AG04450 (cell line): ENCODE data around the gene CASP14. TPM values are rescaled to one million over a fixed set of nuclear protein-coding genes. Genes with fewer than 3 reads are reported as not detected.

Experiments used
- CTCF ChIA-PET: fragments of 300-600, 350-600 bp; formaldehyde crosslinking; extraction: SDS; loops from one replicate; lab custom pipeline; 2022; ENCODE audit warnings: antibody characterized with exemption, inconsistent platforms; lab: Charles Lee
- POLR2A ChIA-PET: fragments of 350-600 bp; formaldehyde crosslinking; extraction: SDS; loops from one replicate; lab custom pipeline; 2021; ENCODE audit warnings: antibody characterized with exemption, inconsistent platforms; lab: Yijun Ruan, JAX
- DNase-seq: peaks from one replicate; pipeline ENCODE4 v3.0.0-alpha.2; 2011; ENCODE audit warnings: low read depth, low spot score
- H3K27ac ChIP-seq: one replicate; pipeline ENCODE4 v1.5.1; 2012; ENCODE audit warnings: low read depth, low read length, control low read depth
- H3K27me3 ChIP-seq: one replicate; pipeline ENCODE4 v1.6.0; 2012; ENCODE audit warnings: low read length; ENCODE audit not compliant: control insufficient read depth, insufficient read depth
- H3K4me3 ChIP-seq: 2 replicates; pipeline ENCODE4 v1.5.1; 2011; ENCODE audit warnings: mild to moderate bottlenecking, low read depth, low read length, control low read depth
- H3K9me3 ChIP-seq: 2 replicates; pipeline ENCODE4 v1.5.1; 2012; ENCODE audit warnings: low read length; ENCODE audit not compliant: control insufficient read depth, insufficient read depth
- polyA minus RNA-seq: library from RNA; depleted of rRNA, polyadenylated mRNA; stranded (reverse); fragments of >200 nt; gene quantifications from 2 replicates; pipeline ENCODE4 v1.2.3, GENCODE V29; 2011; rRNA and poly(A)+ RNA removed
- polyA plus RNA-seq: library from polyadenylated mRNA; depleted of rRNA; stranded (reverse); fragments of >200 nt; gene quantifications from 2 replicates; pipeline ENCODE4 v1.2.3, GENCODE V29; 2011; rRNA removed
- TF ChIP-seq, protein P1 (sequence below): IDR thresholded peaks from 2 replicates; pipeline ENCODE4 v1.5.1; 2011; ENCODE audit warnings: low read depth, low read length, control low read depth, inconsistent platforms

Gene CASP14, protein sequence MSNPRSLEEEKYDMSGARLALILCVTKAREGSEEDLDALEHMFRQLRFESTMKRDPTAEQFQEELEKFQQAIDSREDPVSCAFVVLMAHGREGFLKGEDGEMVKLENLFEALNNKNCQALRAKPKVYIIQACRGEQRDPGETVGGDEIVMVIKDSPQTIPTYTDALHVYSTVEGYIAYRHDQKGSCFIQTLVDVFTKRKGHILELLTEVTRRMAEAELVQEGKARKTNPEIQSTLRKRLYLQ
- polyA plus RNA-seq (not detected in 2 replicates), polyA minus RNA-seq (not detected in 2 replicates)

DNA sequence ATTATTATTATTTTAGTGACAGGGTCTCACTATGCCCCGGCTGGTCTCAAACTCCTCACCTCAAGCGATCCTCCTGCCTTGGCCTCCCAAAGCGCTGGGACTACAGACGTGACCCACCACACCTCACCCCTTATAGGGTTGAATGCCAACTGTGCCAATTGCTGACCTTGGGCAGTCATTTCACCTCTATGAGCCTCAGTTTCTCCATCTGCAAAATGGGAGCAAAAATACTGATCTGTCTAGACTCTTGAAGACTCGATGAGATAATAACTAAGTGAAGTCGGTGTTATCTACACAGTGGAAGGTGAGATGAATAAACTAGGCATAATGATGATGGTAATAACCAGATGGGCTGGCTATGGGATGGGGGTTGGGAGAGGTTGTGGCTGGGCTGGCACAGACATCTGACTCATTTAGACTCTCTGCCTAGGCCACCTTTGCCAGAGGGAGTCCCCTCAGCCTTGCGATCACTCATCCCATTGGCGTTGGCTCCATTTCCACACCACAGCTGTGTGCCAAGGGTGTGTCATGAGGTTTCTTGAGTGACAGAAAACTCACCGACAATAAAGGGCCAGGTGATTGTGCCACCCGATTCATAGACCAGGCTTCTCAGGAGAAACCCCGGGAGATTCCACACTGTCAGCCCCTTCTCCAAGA, at the start of gene CASP14:
CASP14 (plus strand) TSS at position 596 of the 657 bp plus-strand sequence. CDS start 2,772 bp downstream, outside the sequence.
- H3K9me3 ChIP-seq, result no peaks in the 10 kb centered on the region
- CTCF ChIA-PET, result no interaction called here
- no peak within 1 kb of the TSS for H3K27ac ChIP-seq
- TF ChIP-seq, protein P1, sequence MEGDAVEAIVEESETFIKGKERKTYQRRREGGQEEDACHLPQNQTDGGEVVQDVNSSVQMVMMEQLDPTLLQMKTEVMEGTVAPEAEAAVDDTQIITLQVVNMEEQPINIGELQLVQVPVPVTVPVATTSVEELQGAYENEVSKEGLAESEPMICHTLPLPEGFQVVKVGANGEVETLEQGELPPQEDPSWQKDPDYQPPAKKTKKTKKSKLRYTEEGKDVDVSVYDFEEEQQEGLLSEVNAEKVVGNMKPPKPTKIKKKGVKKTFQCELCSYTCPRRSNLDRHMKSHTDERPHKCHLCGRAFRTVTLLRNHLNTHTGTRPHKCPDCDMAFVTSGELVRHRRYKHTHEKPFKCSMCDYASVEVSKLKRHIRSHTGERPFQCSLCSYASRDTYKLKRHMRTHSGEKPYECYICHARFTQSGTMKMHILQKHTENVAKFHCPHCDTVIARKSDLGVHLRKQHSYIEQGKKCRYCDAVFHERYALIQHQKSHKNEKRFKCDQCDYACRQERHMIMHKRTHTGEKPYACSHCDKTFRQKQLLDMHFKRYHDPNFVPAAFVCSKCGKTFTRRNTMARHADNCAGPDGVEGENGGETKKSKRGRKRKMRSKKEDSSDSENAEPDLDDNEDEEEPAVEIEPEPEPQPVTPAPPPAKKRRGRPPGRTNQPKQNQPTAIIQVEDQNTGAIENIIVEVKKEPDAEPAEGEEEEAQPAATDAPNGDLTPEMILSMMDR, result no peak
- no peak within 1 kb of the TSS for H3K4me3 ChIP-seq
- no peaks in the 10 kb centered on the region for H3K27me3 ChIP-seq
- POLR2A ChIA-PET, result no interaction called here
- no peak for DNase-seq

DNA sequence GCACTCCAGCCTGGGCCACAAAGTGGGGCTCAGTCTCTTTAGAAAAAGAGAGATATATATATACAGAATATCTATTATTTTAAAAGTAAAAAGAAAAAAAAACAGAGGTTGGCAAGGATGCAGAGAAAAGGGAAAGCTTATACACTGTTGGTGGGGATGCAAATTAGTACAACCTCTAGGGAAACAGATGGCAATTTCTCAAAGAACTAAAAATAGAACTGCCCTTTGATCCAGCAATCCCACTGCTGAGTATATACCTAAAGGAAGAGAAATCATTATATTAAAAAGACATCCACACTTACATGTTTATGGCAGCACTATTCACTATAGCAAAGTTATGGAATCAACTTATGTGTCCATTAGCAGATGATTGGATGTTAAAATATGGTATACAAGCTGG, 41.0 kb upstream of the CASP14 start:
- TF ChIP-seq, protein P1, result no peak
- no peak overlapping the region for H3K27ac ChIP-seq
- H3K9me3 ChIP-seq, result peaks cover 4% of the 10 kb centered on the region; the same call in 1 of the 2 replicates
- no peak for DNase-seq
- H3K27me3 ChIP-seq, result no peaks in the 10 kb centered on the region
- H3K4me3 ChIP-seq, result no peak overlapping the region
- CTCF ChIA-PET, result no interaction called here
- POLR2A ChIA-PET, result no interaction called here

DNA sequence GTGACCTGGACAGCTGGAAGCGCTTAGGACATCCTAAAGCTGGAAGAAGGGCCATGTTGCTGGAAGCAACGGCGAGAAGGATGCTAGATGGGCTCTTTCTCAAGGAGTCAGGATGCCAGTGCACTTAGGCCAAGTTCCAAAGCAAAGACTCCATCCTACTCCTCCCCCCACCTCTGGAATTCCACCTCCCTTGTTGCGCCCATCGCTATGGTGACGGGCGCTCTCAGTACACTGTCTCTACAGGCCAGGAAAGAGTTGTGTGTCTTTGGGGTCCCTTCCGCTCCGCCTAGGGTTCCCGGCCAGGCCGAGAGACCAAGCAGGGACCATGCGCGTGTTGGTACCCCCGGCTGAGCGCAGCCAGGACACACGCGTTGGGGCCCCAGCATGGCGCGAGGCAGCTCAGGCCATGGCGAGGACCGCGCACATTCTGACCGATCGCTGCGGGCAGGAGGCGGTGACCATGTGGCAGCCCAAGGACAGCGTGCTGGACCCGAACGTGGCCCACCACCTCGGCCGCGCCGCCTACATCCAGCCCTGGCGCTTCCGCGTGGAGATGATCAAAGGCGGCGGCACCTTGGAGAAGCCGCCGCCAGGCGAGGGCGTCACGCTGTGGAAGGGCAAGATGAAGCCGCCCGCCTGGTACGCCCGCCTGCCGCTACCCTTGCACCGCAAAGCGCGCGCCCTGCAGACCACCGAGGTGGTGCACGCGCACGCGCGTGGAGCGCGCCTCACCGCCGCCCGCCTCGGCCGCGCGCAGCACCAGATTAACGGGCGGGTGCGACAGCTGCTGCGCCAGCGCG, 38.6 kb upstream of the CASP14 start:
- TF ChIP-seq, protein P1, result no peak
- POLR2A ChIA-PET, result no interaction called here
- H3K27me3 ChIP-seq, result no peaks in the 10 kb centered on the region
- DNase-seq, result no peak
- H3K27ac ChIP-seq, result no peak overlapping the region
- H3K9me3 ChIP-seq, result peaks cover 4% of the 10 kb centered on the region; the same call in 1 of the 2 replicates
- no peak overlapping the region for H3K4me3 ChIP-seq
- CTCF ChIA-PET, result interaction anchor here (0.5 kb wide), 1 partner anchor 1816 kb away, joined by 3 read pairs; no protein-coding TSS in a partner anchor

DNA sequence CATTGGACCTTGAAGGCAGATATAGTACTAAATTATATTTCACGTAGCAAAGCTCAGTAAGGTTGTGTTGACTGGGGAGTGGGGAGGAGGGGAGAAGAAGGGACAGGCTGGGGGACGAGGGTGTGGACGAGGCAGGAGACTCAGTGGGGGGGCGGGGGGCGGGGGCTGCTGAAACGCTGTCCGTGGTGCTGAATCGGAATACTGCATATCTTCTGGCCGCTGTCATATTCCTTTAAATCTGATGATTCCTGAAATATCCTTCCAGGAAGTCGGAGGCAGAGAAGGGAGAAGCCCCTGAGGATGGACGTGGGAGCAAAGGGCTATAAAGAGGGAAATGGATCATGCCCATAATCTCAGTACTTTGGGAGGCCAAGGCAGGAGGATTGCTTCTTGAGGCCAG, 34.7 kb upstream of the CASP14 start:
- no peak for DNase-seq
- TF ChIP-seq, protein P1, result no peak
- Histone ChIP-seq H3K9me3 (peaks cover 4% of the 10 kb centered on the region; the same call in 1 of the 2 replicates), H3K27me3 (no peaks in the 10 kb centered on the region), H3K4me3 (no peak overlapping the region), H3K27ac (no peak overlapping the region)
- ChIA-PET CTCF (interaction anchor here (0.6 kb wide), 1 partner anchor 176 kb away, joined by 5 read pairs; no protein-coding TSS in a partner anchor), POLR2A (no interaction called here)
